ENCODE measurements around the gene CFAP57. TPM values are rescaled to one million over a fixed set of nuclear protein-coding genes. Genes with fewer than 3 reads are reported as not detected.

Gene CFAP57
- total and polyA plus RNA-seq, 2 of the 4 experiments (the other 2 are of a cell fraction) = 0.29 to 0.36 TPM

- Histone ChIP-seq H3K23ac (ENCODE audit: low read depth, low read length) (no peak overlapping the region), H4K5ac (ENCODE audit: low read depth, low read length) (no peak overlapping the region), H4K8ac (ENCODE audit: low read depth in 2 of 2, low read length in 2 of 2) (no peak overlapping the region), H4K20me1 (ENCODE audit: insufficient read depth, low read length) (no peaks in the 10 kb centered on the region), H2AK9ac (replicated peaks; ENCODE audit: low read depth, low read length, poor library complexity) (no peak overlapping the region), H3K27ac (ENCODE audit: insufficient read depth, low read length) (no peak overlapping the region), H3K36me3 (ENCODE audit: control insufficient read depth, insufficient read depth, low read length) (no peaks in the 10 kb centered on the region), H2BK20ac (ENCODE audit: low read depth, low read length) (no peak overlapping the region), H2BK5ac (ENCODE audit: low read depth, low read length, poor library complexity, severe bottlenecking) (no peak overlapping the region), H3K4me3 (ENCODE audit: insufficient read depth, low read depth, low read length) (no peak overlapping the region), H3K4me1 (ENCODE audit: control insufficient read depth, insufficient read depth, low read length) (0 out of 2 replicates have a peak, but pooled peaks cover 3% of the 10 kb centered on the region), H3K4me2 (ENCODE audit: low read depth, low read length) (no peak overlapping the region), H3K79me1 (ENCODE audit: low read depth in 1 of 2, low read length in 2 of 2) (no peaks in the 10 kb centered on the region), H3K9ac (ENCODE audit: low read depth, low read length) (no peak overlapping the region), H3K56ac (ENCODE audit: extremely low read depth, insufficient read depth, low read length) (no peak overlapping the region), H3K14ac (replicated peaks; ENCODE audit: low read depth, low read length) (no peak overlapping the region), H2AFZ (replicated peaks; ENCODE audit: low read length, poor library complexity) (no peak overlapping the region), H2AK5ac (ENCODE audit: low read depth, low read length) (no peak overlapping the region), H3K18ac (ENCODE audit: low read depth, low read length) (no peak overlapping the region), H2BK120ac (ENCODE audit: low read depth, low read length) (no peak overlapping the region), H2BK15ac (ENCODE audit: low read depth, low read length) (no peak overlapping the region), H3K4ac (ENCODE audit: low read depth, low read length) (no peak overlapping the region), H3K9me3 (ENCODE audit: control insufficient read depth, insufficient read depth, low read length) (no peaks in the 10 kb centered on the region), H3K27me3 (ENCODE audit: control insufficient read depth, insufficient read depth, low read length) (peaks cover 10% of the 10 kb centered on the region; the same call in 1 of the 2 replicates), H3K9me1 (ENCODE audit: insufficient read depth, low read length) (no peaks in the 10 kb centered on the region; the same call in 1 of the 2 replicates), H4K91ac (ENCODE audit: insufficient read depth, low read depth, low read length) (no peak overlapping the region)
- intact Hi-C loops (cut with micrococcal nuclease) = no loop called here
- ChIA-PET POLR2A (ENCODE audit: unreplicated experiment) (no interaction called here), CTCF (no interaction called here)
- BruUV-seq (replicated peaks) = no TSS peak
- ATAC-seq (ENCODE audit: low read depth) (no peak), DNase-seq (no peak)
- TF ChIP-seq RCOR1 (IDR thresholded peaks at IDR 0.05; ENCODE audit: insufficient replicate concordance, low read length) (no peak), SMC3 (IDR thresholded peaks at IDR 0.05; ENCODE audit: low read depth, low read length) (no peak), MAZ (IDR thresholded peaks at IDR 0.05; ENCODE audit: borderline replicate concordance, low read depth, low read length) (no peak), MXI1 (IDR thresholded peaks at IDR 0.05; ENCODE audit: borderline replicate concordance, low read depth, low read length) (no peak), POLR2A (IDR thresholded peaks at IDR 0.05; ENCODE audit: low read depth, low read length) (no peak), MAFK (IDR thresholded peaks at IDR 0.05; ENCODE audit: low read depth, low read length) (no peak), CHD1 (IDR thresholded peaks at IDR 0.05; ENCODE audit: low read depth, low read length) (no peak), NFE2L2 (IDR thresholded peaks at IDR 0.05; ENCODE audit: low read depth, low read length) (no peak), CTCF (conservative IDR thresholded peaks at IDR 0.05; ENCODE audit: low read depth, low read length) (no peak), RAD21 (IDR thresholded peaks at IDR 0.05; ENCODE audit: low read length) (no peak), RFX5 (IDR thresholded peaks at IDR 0.05; ENCODE audit: low read depth, low read length) (no peak)
- TF ChIP-seq, protein P1, sequence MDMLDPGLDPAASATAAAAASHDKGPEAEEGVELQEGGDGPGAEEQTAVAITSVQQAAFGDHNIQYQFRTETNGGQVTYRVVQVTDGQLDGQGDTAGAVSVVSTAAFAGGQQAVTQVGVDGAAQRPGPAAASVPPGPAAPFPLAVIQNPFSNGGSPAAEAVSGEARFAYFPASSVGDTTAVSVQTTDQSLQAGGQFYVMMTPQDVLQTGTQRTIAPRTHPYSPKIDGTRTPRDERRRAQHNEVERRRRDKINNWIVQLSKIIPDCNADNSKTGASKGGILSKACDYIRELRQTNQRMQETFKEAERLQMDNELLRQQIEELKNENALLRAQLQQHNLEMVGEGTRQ (IDR thresholded peaks at IDR 0.05; ENCODE audit: low read depth, low read length) = no peak
- TF ChIP-seq, protein P2, sequence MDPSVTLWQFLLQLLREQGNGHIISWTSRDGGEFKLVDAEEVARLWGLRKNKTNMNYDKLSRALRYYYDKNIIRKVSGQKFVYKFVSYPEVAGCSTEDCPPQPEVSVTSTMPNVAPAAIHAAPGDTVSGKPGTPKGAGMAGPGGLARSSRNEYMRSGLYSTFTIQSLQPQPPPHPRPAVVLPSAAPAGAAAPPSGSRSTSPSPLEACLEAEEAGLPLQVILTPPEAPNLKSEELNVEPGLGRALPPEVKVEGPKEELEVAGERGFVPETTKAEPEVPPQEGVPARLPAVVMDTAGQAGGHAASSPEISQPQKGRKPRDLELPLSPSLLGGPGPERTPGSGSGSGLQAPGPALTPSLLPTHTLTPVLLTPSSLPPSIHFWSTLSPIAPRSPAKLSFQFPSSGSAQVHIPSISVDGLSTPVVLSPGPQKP (IDR thresholded peaks at IDR 0.05; ENCODE audit: borderline replicate concordance, low read depth, low read length) = no peak
- in situ Hi-C loops (cut with MboI; ENCODE audit: low sequenced_read_pairs) = no loop called here
- 91% methylated on average over 33 of the region's 46 CpGs; no CpG with 5 or more reads in 1 of the 2 experiments for WGBS, 2 experiments (ENCODE audit: extremely low coverage in 2 of 2, insufficient read length in 1 of 2)
- dilution Hi-C loops (cut with HindIII; ENCODE audit: low sequenced_read_pairs, unreplicated experiment) = no loop called here
These were observed 100.7 kb downstream of the CFAP57 start for GRCh38 chr1:43272576-43273571.

All from IMR-90 (cell line).